Thyroid gland (tissue), 4 donors: ENCODE data around the gene ACOX1.

Source experiments
- CTCF ChIP-seq, 6 experiments: fragments of 200-600 bp in 3 of 6; fragments of 450-650 bp in 3 of 6; sonication (generic) in 3 of 6; IDR thresholded peaks; one replicate each; pipeline ENCODE4 v1.5.1; 2016 to 2019; ENCODE audit warnings: antibody characterized with exemption in 6 of 6, mild to moderate bottlenecking in 2 of 6, inconsistent platforms in 1 of 6, moderate library complexity in 1 of 6
- POLR2A ChIP-seq, 2 donors: fragments of 450-650 bp; IDR thresholded peaks; one replicate each; pipeline ENCODE4 v1.6.1; 2017; ENCODE audit warnings: antibody characterized with exemption in 2 of 2, mild to moderate bottlenecking in 2 of 2, moderate library complexity in 1 of 2

DNA sequence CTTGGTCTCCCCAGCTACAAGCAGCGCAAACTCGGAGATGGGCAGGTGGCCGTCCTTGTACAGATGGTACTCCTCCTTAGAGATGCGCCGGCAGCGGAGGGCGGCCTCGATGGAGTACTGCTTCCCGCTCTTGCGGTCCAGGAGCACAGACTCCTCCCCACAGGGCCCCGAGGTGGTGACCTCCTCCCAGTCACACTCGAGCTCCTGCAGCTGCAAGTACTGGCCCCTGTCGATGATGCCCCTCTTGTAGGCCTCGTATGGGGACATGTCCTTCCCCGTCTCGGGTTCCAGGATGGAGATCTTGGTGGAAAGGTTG, 28.8 kb upstream of the ACOX1 start:
- TF ChIP-seq CTCF (IDR thresholded peaks at IDR 0.05) (no peak), POLR2A (IDR thresholded peaks at IDR 0.05) (no peak)
